HG02852 (cell line): ENCODE data around the gene KBTBD6.
"Not testable (repeated sequence)": the region's sequence is repeated elsewhere in the genome, so short reads cannot be mapped to it uniquely, and the experiment has no call there.

Experiments
- ATAC-seq: cut with Tn5 transposase; IDR thresholded peaks from one replicate; pipeline ENCODE4 v1.9.1; 2021; ENCODE audit warnings: mild to moderate bottlenecking, moderate library complexity; ENCODE audit not compliant: unreplicated experiment

The KBTBD6 gene

GRCh38 chr13:41132512-41133152 lies at the start of gene KBTBD6:
Gene KBTBD6 (minus strand): TSS chr13:41132802. CDS start chr13:41132511, 291 bp downstream.
- ATAC-seq = peak; percentile 97

GRCh38 chr13:41182231-41182630 lies 49.6 kb upstream of the KBTBD6 start:
- no peak for ATAC-seq

- ATAC-seq = no peak
Measured at GRCh38 chr13:41179593-41180250, 47.1 kb upstream of the KBTBD6 start.

- ATAC-seq = no peak
Measured at GRCh38 chr13:41178040-41178439, 45.4 kb upstream of the KBTBD6 start.

GRCh38 chr13:41177616-41178015 lies 45.0 kb upstream of the KBTBD6 start:
- no peak for ATAC-seq

GRCh38 chr13:41175576-41175975 lies 43.0 kb upstream of the KBTBD6 start:
- not testable (repeated sequence) for ATAC-seq

GRCh38 chr13:41162151-41162550 lies 29.5 kb upstream of the KBTBD6 start:
- no peak for ATAC-seq

GRCh38 chr13:41159174-41159573 lies 26.6 kb upstream of the KBTBD6 start:
- no peak for ATAC-seq

GRCh38 chr13:41157048-41157717 lies 24.6 kb upstream of the KBTBD6 start:
- no peak for ATAC-seq

- ATAC-seq = no peak
Measured at GRCh38 chr13:41156620-41157019, 24.0 kb upstream of the KBTBD6 start.

GRCh38 chr13:41154042-41154441 lies 21.4 kb upstream of the KBTBD6 start:
- ATAC-seq = no peak

GRCh38 chr13:41152005-41152404 lies 19.4 kb upstream of the KBTBD6 start:
- ATAC-seq = no peak

- no peak for ATAC-seq
Measured at GRCh38 chr13:41150058-41150457, 17.5 kb upstream of the KBTBD6 start.

- no peak for ATAC-seq
Measured at GRCh38 chr13:41148419-41149283, 16.0 kb upstream of the KBTBD6 start.

- ATAC-seq = no peak
Measured at GRCh38 chr13:41145136-41145908, 12.7 kb upstream of the KBTBD6 start.

- no peak for ATAC-seq
Measured at GRCh38 chr13:41144576-41144975, 12.0 kb upstream of the KBTBD6 start.

GRCh38 chr13:41139296-41139966 lies 6.8 kb upstream of the KBTBD6 start:
- ATAC-seq = no peak

GRCh38 chr13:41137951-41138350 lies 5.3 kb upstream of the KBTBD6 start:
- ATAC-seq = no peak

- no peak for ATAC-seq
Measured at GRCh38 chr13:41137241-41137640, 4.6 kb upstream of the KBTBD6 start.
